ENCODE data around the gene TREML2. TPM values are rescaled to one million over a fixed set of nuclear protein-coding genes. Genes with fewer than 3 reads are reported as not detected.

The TREML2 gene
- total and polyA plus RNA-seq, 4 donors: 0.06 to 4.4 (median 1.0) TPM

GRCh38 chr6:41182069-41183034, 18.6 kb downstream of the TREML2 start:
- Histone ChIP-seq H3K9me3 (ENCODE audit: control insufficient read depth in 4 of 4, insufficient read depth in 3 of 4, low read length in 3 of 4) (peaks cover 0 to 2% (median 0%) of the 10 kb centered on the region in 4 donors), H3K4me3 (no peak overlapping the region), H3K27me3 (ENCODE audit: control insufficient read depth in 3 of 3, insufficient read depth in 3 of 3, low read length in 2 of 3) (peaks cover 0 to 11% (median 2%) of the 10 kb centered on the region in 3 donors), H3K4me1 (ENCODE audit: control insufficient read depth in 5 of 5, insufficient read depth in 5 of 5, low read length in 5 of 5) (no peaks in the 10 kb centered on the region), H3K36me3 (ENCODE audit: control insufficient read depth in 4 of 4, insufficient read depth in 4 of 4, low read length in 4 of 4) (no peaks in the 10 kb centered on the region), H3K9ac (ENCODE audit: insufficient read depth in 1 of 2, low read length in 2 of 2) (no peak overlapping the region), H3K27ac (ENCODE audit: low read depth in 1 of 2, low read length in 1 of 2) (no peak overlapping the region)
- DNase-seq (peak in 2 of 3 donors; percentile 52 to 61), ATAC-seq (ENCODE audit: insufficient read depth, low FRiP score) (peak; percentile 75)
- 55 to 56% methylated on average over 4 of the region's 4 CpGs for WGBS, 2 donors
- peak; percentile 38 for TF ChIP-seq CTCF (IDR thresholded peaks at IDR 0.05; ENCODE audit: control extremely low read depth, extremely low read depth)

GRCh38 chr6:41181566-41181965, 19.4 kb downstream of the TREML2 start:
- Histone ChIP-seq H3K27me3 (ENCODE audit: control insufficient read depth in 3 of 3, insufficient read depth in 3 of 3, low read length in 2 of 3) (peaks cover 0 to 14% (median 2%) of the 10 kb centered on the region in 3 donors), H3K36me3 (ENCODE audit: control insufficient read depth in 4 of 4, insufficient read depth in 4 of 4, low read length in 4 of 4) (no peaks in the 10 kb centered on the region), H3K9ac (ENCODE audit: insufficient read depth in 1 of 2, low read length in 2 of 2) (no peak overlapping the region), H3K9me3 (ENCODE audit: control insufficient read depth in 4 of 4, insufficient read depth in 3 of 4, low read length in 3 of 4) (peaks cover 0 to 2% (median 0%) of the 10 kb centered on the region in 4 donors), H3K4me3 (no peak overlapping the region), H3K27ac (ENCODE audit: low read depth in 1 of 2, low read length in 1 of 2) (no peak overlapping the region), H3K4me1 (ENCODE audit: control insufficient read depth in 5 of 5, insufficient read depth in 5 of 5, low read length in 5 of 5) (no peaks in the 10 kb centered on the region)
- 69 to 72% methylated on average over 1 of the region's 1 CpG for WGBS, 2 donors
- ATAC-seq (ENCODE audit: insufficient read depth, low FRiP score) (no peak), DNase-seq (no peak)
- no peak for TF ChIP-seq CTCF (IDR thresholded peaks at IDR 0.05; ENCODE audit: control extremely low read depth, extremely low read depth)

- Histone ChIP-seq H3K9ac (ENCODE audit: insufficient read depth in 1 of 2, low read length in 2 of 2) (no peak overlapping the region), H3K27me3 (ENCODE audit: control insufficient read depth in 3 of 3, insufficient read depth in 3 of 3, low read length in 2 of 3) (peaks cover 0 to 21% (median 2%) of the 10 kb centered on the region in 3 donors), H3K4me3 (no peak overlapping the region), H3K36me3 (ENCODE audit: control insufficient read depth in 4 of 4, insufficient read depth in 4 of 4, low read length in 4 of 4) (no peaks in the 10 kb centered on the region), H3K27ac (ENCODE audit: low read depth in 1 of 2, low read length in 1 of 2) (no peak overlapping the region), H3K9me3 (ENCODE audit: control insufficient read depth in 4 of 4, insufficient read depth in 3 of 4, low read length in 3 of 4) (peaks cover 0 to 2% (median 0%) of the 10 kb centered on the region in 4 donors), H3K4me1 (ENCODE audit: control insufficient read depth in 5 of 5, insufficient read depth in 5 of 5, low read length in 5 of 5) (no peaks in the 10 kb centered on the region)
- DNase-seq (no peak), ATAC-seq (ENCODE audit: insufficient read depth, low FRiP score) (no peak)
- whole genome bisulfite sequencing, 2 donors: 63 to 83% methylated on average over 4 of the region's 4 CpGs
- TF ChIP-seq CTCF (IDR thresholded peaks at IDR 0.05; ENCODE audit: control extremely low read depth, extremely low read depth): no peak
Observed at GRCh38 chr6:41179163-41179562, 21.8 kb downstream of the TREML2 start.

All from lung (tissue), 12 donors.